ENCODE measurements around the gene TRIM2. TPM values are rescaled to one million over a fixed set of nuclear protein-coding genes. Genes with fewer than 3 reads are reported as not detected.
A peak's percentile ranks its signal among the peaks of the same experiment; 100 is the strongest.

The TRIM2 gene
- total RNA-seq, 4 donors from 2014 or later: 146 to 229 (median 192) TPM

DNA sequence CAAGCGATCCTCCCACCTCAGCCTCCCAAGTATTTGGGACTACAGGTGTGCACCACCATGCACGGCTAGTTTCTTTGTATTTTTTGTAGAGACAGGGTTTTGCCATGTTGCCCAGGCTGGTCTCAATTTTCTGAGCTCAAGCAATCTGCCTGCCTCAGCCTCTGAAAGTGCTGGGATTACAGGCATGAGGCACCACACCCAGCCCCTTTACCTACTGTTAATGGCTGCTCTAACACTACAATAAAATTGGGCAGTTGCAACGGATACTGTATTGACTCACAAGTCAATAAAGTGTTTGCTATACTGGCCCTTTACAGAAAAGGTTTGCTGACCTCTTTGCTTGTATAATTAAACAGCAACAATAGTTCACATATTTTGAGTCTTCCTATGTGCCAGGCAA, 41.5 kb downstream of the TRIM2 start:
- WGBS, 2 donors: 96 to 100% methylated on average over 3 of the region's 3 CpGs
- intact Hi-C loops (cut with DNase I): no loop called here
- TF ChIP-seq, protein P1, sequence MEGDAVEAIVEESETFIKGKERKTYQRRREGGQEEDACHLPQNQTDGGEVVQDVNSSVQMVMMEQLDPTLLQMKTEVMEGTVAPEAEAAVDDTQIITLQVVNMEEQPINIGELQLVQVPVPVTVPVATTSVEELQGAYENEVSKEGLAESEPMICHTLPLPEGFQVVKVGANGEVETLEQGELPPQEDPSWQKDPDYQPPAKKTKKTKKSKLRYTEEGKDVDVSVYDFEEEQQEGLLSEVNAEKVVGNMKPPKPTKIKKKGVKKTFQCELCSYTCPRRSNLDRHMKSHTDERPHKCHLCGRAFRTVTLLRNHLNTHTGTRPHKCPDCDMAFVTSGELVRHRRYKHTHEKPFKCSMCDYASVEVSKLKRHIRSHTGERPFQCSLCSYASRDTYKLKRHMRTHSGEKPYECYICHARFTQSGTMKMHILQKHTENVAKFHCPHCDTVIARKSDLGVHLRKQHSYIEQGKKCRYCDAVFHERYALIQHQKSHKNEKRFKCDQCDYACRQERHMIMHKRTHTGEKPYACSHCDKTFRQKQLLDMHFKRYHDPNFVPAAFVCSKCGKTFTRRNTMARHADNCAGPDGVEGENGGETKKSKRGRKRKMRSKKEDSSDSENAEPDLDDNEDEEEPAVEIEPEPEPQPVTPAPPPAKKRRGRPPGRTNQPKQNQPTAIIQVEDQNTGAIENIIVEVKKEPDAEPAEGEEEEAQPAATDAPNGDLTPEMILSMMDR (IDR thresholded peaks at IDR 0.05): no peak
- no peak for TF ChIP-seq POLR2A (IDR thresholded peaks at IDR 0.05)
- no peak overlapping the region for H3K4me3 ChIP-seq (replicated peaks in 1 of 3)
- no peaks in the 10 kb centered on the region for H3K9me3 ChIP-seq
- H3K36me3 ChIP-seq: no peaks in the 10 kb centered on the region
- H3K4me1 ChIP-seq: peaks cover 28 to 47% of the 10 kb centered on the region in 2 donors
- H3K27me3 ChIP-seq: no peaks in the 10 kb centered on the region
- no peak overlapping the region for H3K27ac ChIP-seq
- no peak for DNase-seq

DNA sequence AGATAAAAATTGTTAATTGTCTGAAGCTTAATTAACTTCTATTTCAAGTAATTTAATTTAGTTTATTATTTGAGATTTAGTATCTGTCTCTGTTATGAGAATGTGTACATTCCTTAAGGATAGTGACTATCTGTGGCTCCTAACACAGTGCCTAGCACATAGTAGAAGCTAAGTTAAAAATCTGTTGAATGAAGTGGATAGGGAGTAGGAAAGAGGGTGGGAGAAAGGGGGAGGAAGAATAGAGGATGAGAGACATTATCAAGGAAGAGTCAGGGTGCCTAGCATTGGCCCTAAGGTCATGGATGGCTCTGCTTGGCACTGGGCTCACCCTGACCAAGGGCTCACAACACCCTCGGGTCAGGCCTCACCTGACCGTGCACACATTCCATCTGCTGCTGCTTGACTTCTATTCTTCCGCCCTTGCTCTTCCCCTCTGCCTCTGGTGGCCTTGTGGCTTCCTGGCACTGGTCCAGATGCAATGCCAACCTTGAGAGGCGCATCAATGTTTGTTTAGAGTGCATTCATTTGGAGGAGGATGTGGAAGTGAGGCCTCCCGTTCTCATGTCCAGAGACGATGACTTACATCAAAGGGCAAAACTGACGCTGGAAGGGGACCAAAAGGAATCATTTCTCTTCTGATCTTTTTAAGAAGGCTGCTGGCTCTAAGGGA, 42.3 kb downstream of the TRIM2 start:
- H3K36me3 ChIP-seq: no peaks in the 10 kb centered on the region
- H3K27me3 ChIP-seq: no peaks in the 10 kb centered on the region
- no peak overlapping the region for H3K4me3 ChIP-seq (replicated peaks in 1 of 3)
- peak overlapping the region in 1 of 3 donors; percentile 2 for H3K27ac ChIP-seq
- TF ChIP-seq POLR2A (IDR thresholded peaks at IDR 0.05): no peak
- TF ChIP-seq, protein P1 (IDR thresholded peaks at IDR 0.05): no peak
- 71 to 79% methylated on average over 7 of the region's 7 CpGs for WGBS, 2 donors
- no peaks in the 10 kb centered on the region for H3K9me3 ChIP-seq
- DNase-seq: no peak
- intact Hi-C loops (cut with DNase I): no loop called here
- peaks cover 34 to 52% of the 10 kb centered on the region in 2 donors for H3K4me1 ChIP-seq

DNA sequence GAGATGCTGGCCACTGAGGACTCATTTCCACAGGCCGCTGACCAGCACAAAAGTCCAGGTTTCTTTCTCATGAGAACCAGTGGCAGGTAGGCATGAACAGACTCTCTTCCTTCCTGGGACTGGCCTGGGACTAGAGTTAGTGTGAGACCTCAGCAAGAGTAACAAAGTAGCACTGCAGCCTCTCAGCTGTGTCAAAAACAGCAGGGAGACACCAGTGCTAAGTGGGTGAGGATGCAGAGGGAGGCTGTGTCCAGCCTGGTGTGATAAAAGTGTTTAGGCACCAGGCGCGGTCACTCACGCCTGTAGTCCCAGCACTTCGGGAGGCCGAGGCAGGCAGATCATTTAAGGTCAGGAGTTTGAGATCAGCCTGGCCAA, 42.9 kb downstream of the TRIM2 start:
- no peaks in the 10 kb centered on the region for H3K9me3 ChIP-seq
- H3K27me3 ChIP-seq: no peaks in the 10 kb centered on the region
- peak overlapping the region in 1 of 3 donors; percentile 2 for H3K27ac ChIP-seq
- H3K36me3 ChIP-seq: no peaks in the 10 kb centered on the region
- TF ChIP-seq, protein P1 (IDR thresholded peaks at IDR 0.05): no peak
- TF ChIP-seq POLR2A (IDR thresholded peaks at IDR 0.05): no peak
- WGBS, 2 donors: 84 to 85% methylated on average over 6 of the region's 6 CpGs
- DNase-seq: no peak
- peaks cover 36 to 54% of the 10 kb centered on the region in 2 donors for H3K4me1 ChIP-seq
- intact Hi-C loops (cut with DNase I): no loop called here
- no peak overlapping the region for H3K4me3 ChIP-seq (replicated peaks in 1 of 3)

DNA sequence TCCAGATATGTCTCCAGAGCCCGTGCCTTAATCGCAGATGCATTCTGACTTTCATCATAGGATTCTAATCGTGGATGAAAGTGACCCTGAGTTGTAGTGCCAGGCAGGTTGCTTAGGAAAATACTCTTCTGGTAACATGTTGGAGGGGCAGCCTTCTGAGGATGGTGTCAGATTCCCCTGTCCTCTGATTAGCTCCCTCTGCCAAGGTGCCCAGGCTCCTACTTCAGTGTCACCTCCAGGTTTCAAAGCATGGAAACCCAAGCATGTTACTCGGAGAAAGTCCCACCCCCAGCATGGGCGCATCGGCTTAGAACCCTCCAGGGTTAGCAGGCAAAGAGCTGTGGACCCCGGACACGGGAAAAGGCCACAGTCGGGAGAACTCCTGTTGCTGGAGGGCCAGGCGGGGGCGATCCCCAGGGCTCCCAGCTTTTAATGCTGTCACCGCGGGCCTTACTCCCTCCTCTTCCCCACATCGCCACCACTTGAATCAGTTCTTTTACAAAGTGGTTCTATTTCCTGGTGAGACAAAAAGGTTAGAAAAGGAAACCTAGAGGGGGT, 44.5 kb downstream of the TRIM2 start:
- peak in 1 of 2 donors; percentile 33 for DNase-seq
- Histone ChIP-seq H3K27ac (peak overlapping the region; percentile 54 to 76 (median 73)), H3K9me3 (no peaks in the 10 kb centered on the region), H3K4me3 (replicated peaks in 1 of 3) (peak overlapping the region in 2 of 3 donors; percentile 32 to 38), H3K4me1 (peaks cover 32 to 41% of the 10 kb centered on the region in 2 donors), H3K27me3 (no peaks in the 10 kb centered on the region), H3K36me3 (no peaks in the 10 kb centered on the region)
- TF ChIP-seq, protein P1 (IDR thresholded peaks at IDR 0.05): no peak
- no peak for TF ChIP-seq POLR2A (IDR thresholded peaks at IDR 0.05)
- intact Hi-C loops (cut with DNase I): no loop called here
- WGBS, 2 donors: 17% methylated on average over 14 of the region's 14 CpGs

All from thyroid gland (tissue), 4 donors.